GM10847 (cell line): ENCODE measurements around the gene C5orf58.

Experiments
- POLR2A ChIP-seq: IDR thresholded peaks from 2 replicates; pipeline ENCODE4 v1.6.1; 2011; ENCODE audit not compliant: insufficient read length; ENCODE audit errors: extremely low read depth

Gene C5orf58

GRCh38 chr5:170284231-170284630 is 51.4 kb downstream of the C5orf58 start:
- TF ChIP-seq POLR2A: no peak

DNA sequence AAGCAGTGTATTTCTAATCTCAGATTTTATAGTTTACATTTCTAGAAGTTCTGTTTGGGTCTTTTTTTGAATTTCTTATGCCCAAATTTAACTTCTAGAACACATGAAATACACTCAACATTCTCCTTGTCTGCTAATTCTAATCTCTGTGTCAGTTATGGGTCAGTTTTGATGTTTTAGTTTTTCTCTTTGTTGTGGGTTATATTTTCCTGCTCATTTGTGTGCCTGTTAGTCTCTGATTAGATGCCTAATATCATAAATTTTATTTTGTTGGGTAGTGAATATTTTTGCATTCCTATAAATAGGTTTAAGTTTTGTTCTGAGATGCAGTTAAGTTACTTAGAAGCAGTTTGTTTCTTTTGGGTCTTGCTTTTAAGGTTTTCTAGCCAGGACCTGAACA is 52.4 kb downstream of the C5orf58 start:
- no peak for TF ChIP-seq POLR2A

- no peak for TF ChIP-seq POLR2A
These were observed 53.7 kb downstream of the C5orf58 start for GRCh38 chr5:170286386-170286925.

GRCh38 chr5:170287532-170287931 is 54.7 kb downstream of the C5orf58 start:
- TF ChIP-seq POLR2A: no peak

- no peak for TF ChIP-seq POLR2A
These were observed 55.4 kb downstream of the C5orf58 start for GRCh38 chr5:170288151-170288550.

- no peak for TF ChIP-seq POLR2A
These were observed 55.8 kb downstream of the C5orf58 start for GRCh38 chr5:170288551-170288950.

DNA sequence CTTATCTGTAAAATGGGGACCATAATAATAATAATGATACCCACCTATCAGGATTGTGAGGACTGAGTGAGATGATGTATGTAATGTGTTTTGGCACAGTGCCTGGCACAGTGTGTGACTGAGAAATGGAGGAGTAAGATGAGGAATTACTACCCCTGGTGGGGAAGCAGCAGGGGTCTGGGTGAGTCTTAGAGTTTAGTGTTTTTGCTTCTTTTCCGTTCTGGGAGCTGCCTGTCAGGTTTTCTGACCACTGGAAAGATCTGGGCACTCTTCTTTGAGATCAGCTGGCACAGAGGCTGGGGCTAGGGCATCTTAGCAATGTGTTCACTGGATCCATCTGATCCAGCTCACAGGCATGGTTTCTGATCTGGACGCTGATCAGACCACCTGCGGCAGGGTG is 56.3 kb downstream of the C5orf58 start:
- no peak for TF ChIP-seq POLR2A

GRCh38 chr5:170289764-170290163 is 57.0 kb downstream of the C5orf58 start:
- no peak for TF ChIP-seq POLR2A

DNA sequence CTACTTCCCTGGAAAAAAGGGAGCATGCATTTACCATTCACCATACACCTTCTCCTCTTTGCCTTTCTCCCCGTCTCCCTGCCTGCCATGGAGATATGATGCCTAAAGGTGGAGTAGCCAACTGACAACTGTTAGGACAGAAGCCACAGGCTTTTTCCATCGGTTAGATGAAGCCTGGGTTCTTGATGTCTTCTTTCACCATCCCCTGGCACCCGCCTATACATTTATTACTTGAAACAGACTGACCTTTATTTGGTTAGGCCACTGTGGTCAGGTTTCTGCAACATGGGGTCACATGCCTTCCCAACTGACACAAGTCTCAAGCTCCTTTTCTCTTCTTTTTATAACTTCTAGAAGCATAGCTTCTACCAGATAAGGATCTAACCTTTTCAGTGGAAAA is 57.7 kb downstream of the C5orf58 start:
- TF ChIP-seq POLR2A: no peak

DNA sequence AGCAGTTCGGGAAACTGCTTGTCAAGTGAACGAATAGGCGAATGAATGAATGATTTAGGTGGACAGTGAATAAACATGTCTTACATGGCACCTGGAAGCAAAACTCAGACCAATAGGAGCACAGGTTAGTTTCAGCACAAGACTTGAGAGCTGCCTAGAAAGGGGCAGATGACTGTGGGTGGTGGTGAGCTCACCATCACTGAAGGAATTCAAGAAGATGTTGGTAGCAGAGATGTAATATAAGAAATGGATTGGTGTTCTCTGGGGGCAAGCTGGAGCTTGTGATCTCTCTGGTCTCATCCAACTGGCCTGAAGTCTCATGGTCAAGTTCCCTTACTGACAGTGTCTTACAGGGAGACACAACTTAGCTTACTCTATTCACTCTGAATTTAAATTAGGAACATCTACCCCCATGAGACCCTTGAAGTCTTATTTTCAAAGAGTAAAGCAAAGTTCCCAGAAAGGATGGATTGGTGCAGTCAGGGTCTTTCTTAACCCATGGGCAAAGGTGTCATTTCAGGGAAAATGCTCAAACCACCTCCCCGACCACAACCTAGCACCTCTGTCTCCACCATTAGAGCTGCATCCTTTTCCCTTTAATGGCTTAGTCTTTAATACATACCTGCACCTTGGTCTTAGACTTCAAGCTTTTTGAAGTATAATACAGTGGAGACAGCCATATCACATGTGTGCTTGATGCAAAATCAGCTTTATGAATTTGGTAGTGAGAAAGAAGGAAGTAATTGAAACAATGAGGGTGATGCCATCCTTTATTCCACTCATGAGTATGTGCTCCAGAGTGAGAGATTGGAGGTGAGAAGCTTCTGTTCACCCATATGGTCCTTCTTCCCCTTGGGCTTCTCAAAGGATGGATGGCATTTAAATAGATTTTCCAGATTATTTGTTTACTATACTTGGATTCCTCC is 59.7 kb downstream of the C5orf58 start:
- TF ChIP-seq POLR2A: no peak

GRCh38 chr5:170293273-170293672 is 60.5 kb downstream of the C5orf58 start:
- TF ChIP-seq POLR2A: no peak

- TF ChIP-seq POLR2A: no peak
These were observed 61.3 kb downstream of the C5orf58 start for GRCh38 chr5:170294057-170294456.

- no peak for TF ChIP-seq POLR2A
These were observed 61.8 kb downstream of the C5orf58 start for GRCh38 chr5:170294556-170294955.
